Hepatocyte (in vitro differentiated cells): Measurements from ENCODE around the gene RCCD1.

Experiments used
- EZH2phosphoT487 ChIP-seq: fragments of 200-600 bp; sonication (generic); IDR thresholded peaks from one replicate; pipeline ENCODE4 v1.6.1; 2018; ENCODE audit warnings: antibody characterized with exemption, mild to moderate bottlenecking, low read depth, moderate library complexity; ENCODE audit not compliant: unreplicated experiment, severe bottlenecking
- TF ChIP-seq, protein P1 (sequence below): fragments of 200-600 bp; sonication (generic); IDR thresholded peaks from 2 replicates; pipeline ENCODE4 v1.5.1; 2016; ENCODE audit warnings: antibody characterized with exemption, mild to moderate bottlenecking; ENCODE audit not compliant: poor library complexity

DNA sequence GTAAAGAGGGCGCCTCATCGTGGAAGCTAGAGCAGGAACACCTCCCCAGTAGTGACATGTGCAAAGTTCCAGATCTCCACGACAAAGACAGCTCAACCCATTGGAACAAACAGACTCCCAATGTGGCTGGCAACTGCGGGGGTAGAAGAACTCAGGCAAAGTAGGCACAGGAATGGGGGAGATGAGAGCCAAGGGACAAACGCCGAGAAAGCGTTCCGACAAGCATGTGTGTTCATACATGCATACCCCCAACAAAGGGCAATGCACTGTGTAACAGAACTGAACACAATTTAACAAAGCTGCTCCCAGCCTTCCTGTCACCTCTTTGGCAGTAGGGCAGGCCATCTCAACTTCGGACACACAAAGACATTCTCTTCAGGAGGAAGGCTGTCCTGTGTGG, 11.6 kb downstream of the RCCD1 start:
- TF ChIP-seq, protein P1, sequence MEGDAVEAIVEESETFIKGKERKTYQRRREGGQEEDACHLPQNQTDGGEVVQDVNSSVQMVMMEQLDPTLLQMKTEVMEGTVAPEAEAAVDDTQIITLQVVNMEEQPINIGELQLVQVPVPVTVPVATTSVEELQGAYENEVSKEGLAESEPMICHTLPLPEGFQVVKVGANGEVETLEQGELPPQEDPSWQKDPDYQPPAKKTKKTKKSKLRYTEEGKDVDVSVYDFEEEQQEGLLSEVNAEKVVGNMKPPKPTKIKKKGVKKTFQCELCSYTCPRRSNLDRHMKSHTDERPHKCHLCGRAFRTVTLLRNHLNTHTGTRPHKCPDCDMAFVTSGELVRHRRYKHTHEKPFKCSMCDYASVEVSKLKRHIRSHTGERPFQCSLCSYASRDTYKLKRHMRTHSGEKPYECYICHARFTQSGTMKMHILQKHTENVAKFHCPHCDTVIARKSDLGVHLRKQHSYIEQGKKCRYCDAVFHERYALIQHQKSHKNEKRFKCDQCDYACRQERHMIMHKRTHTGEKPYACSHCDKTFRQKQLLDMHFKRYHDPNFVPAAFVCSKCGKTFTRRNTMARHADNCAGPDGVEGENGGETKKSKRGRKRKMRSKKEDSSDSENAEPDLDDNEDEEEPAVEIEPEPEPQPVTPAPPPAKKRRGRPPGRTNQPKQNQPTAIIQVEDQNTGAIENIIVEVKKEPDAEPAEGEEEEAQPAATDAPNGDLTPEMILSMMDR = no peak
- TF ChIP-seq EZH2phosphoT487 = no peak
